DOHH2 (cell line): Measurements from ENCODE around the gene ANK2.

Experiments
- H3F3A ChIP-seq: fragments of 200-600 bp; sonication (generic), shearing (Covaris generic); 2 replicates; pipeline ENCODE4 v1.6.0; 2016; ENCODE audit warnings: antibody characterized with exemption, mild to moderate bottlenecking; ENCODE audit not compliant: control insufficient read depth, insufficient read depth
- H3K27ac ChIP-seq: fragments of 200-600 bp; sonication (generic); 2 replicates; pipeline ENCODE4 v1.5.1; 2014; ENCODE audit warnings: low read depth, mild to moderate bottlenecking, low read length, moderate library complexity
- H3K27me3 ChIP-seq: fragments of 200-600 bp; sonication (generic); 2 replicates; pipeline ENCODE4 v1.6.1; 2014; ENCODE audit warnings: mild to moderate bottlenecking, low read length, mixed read lengths; ENCODE audit not compliant: control insufficient read depth
- H3K36me3 ChIP-seq: fragments of 200-600 bp; sonication (generic); 2 replicates; pipeline ENCODE4 v1.6.1; 2014; ENCODE audit warnings: mild to moderate bottlenecking, low read length, moderate library complexity, mixed read lengths; ENCODE audit not compliant: control insufficient read depth
- H3K4me1 ChIP-seq: fragments of 200-600 bp; sonication (generic); 2 replicates; pipeline ENCODE4 v1.6.1; 2014; ENCODE audit warnings: mild to moderate bottlenecking, low read length, mixed read lengths; ENCODE audit not compliant: control insufficient read depth
- H3K4me2 ChIP-seq: fragments of 200-600 bp; sonication (generic); 2 replicates; pipeline ENCODE4 v1.6.0; 2014; ENCODE audit warnings: mild to moderate bottlenecking, low read length, moderate library complexity
- H3K4me3 ChIP-seq: fragments of 200-600 bp; sonication (generic); 2 replicates; pipeline ENCODE4 v1.5.1; 2014; ENCODE audit warnings: mild to moderate bottlenecking, low read length, mixed read lengths
- H3K79me2 ChIP-seq: fragments of 200-600 bp; sonication (generic); 2 replicates; pipeline ENCODE4 v1.6.1; 2014; ENCODE audit warnings: mild to moderate bottlenecking, low read length, mixed read lengths; ENCODE audit not compliant: control insufficient read depth
- H3K9me2 ChIP-seq: fragments of 200-600 bp; sonication (generic); replicated peaks from 2 replicates; pipeline ENCODE4 v1.6.1; 2014; ENCODE audit warnings: mild to moderate bottlenecking, low read length, mixed read lengths; ENCODE audit not compliant: control insufficient read depth
- H3K9me3 ChIP-seq: fragments of 200-600 bp; sonication (generic); 2 replicates; pipeline ENCODE4 v1.6.1; 2014; ENCODE audit warnings: antibody characterized with exemption, low read length, mixed read lengths; ENCODE audit not compliant: control insufficient read depth, insufficient read depth
- H4K20me1 ChIP-seq: fragments of 200-600 bp; sonication (generic); 2 replicates; pipeline ENCODE4 v1.6.0; 2014; ENCODE audit warnings: low read depth, mild to moderate bottlenecking, antibody characterized with exemption, low read length, moderate library complexity; ENCODE audit not compliant: control insufficient read depth, insufficient read depth
- CTCF ChIP-seq: fragments of 200-600 bp; sonication (generic); IDR thresholded peaks from one replicate; pipeline ENCODE4 v1.5.1; 2014; ENCODE audit warnings: antibody characterized with exemption, mild to moderate bottlenecking, low read depth, low read length; ENCODE audit not compliant: poor library complexity, severe bottlenecking
- EZH2phosphoT487 ChIP-seq: fragments of 200-600 bp; sonication (generic); IDR thresholded peaks from 2 replicates; pipeline ENCODE4 v1.6.1; 2017; ENCODE audit warnings: borderline replicate concordance, mild to moderate bottlenecking, antibody characterized with exemption, low read length, moderate library complexity, mixed read lengths

The ANK2 gene

GRCh38 chr4:113294908-113295307 lies 245.5 kb downstream of the ANK2 start:
- Histone ChIP-seq H3K79me2 (no peaks in the 10 kb centered on the region), H3K27me3 (peaks cover 3% of the 10 kb centered on the region; the same call in 1 of the 2 replicates), H3K9me3 (no peaks in the 10 kb centered on the region), H3K9me2 (no peaks in the 10 kb centered on the region), H3F3A (no peaks in the 10 kb centered on the region), H3K4me1 (no peaks in the 10 kb centered on the region), H3K36me3 (no peaks in the 10 kb centered on the region), H3K4me3 (no peak overlapping the region), H4K20me1 (no peaks in the 10 kb centered on the region), H3K27ac (no peak overlapping the region), H3K4me2 (no peak overlapping the region)
- no peak for TF ChIP-seq EZH2phosphoT487
- no peak for TF ChIP-seq CTCF

GRCh38 chr4:113300471-113300928 lies 251.0 kb downstream of the ANK2 start:
- TF ChIP-seq EZH2phosphoT487 = no peak
- no peak for TF ChIP-seq CTCF
- Histone ChIP-seq H3K4me2 (no peak overlapping the region), H4K20me1 (no peaks in the 10 kb centered on the region), H3K79me2 (no peaks in the 10 kb centered on the region), H3K9me3 (no peaks in the 10 kb centered on the region), H3F3A (no peaks in the 10 kb centered on the region), H3K36me3 (no peaks in the 10 kb centered on the region), H3K9me2 (no peaks in the 10 kb centered on the region), H3K27ac (no peak overlapping the region), H3K4me1 (no peaks in the 10 kb centered on the region), H3K27me3 (peaks cover 3% of the 10 kb centered on the region; the same call in 1 of the 2 replicates), H3K4me3 (no peak overlapping the region)

GRCh38 chr4:113302051-113302450 lies 252.6 kb downstream of the ANK2 start:
- no peaks in the 10 kb centered on the region for H3F3A ChIP-seq

More at GRCh38 chr4:113302051-113302450, 252.6 kb downstream of the ANK2 start:
- H3K4me1 ChIP-seq = no peaks in the 10 kb centered on the region
- H3K27ac ChIP-seq = no peak overlapping the region
- no peaks in the 10 kb centered on the region for H3K27me3 ChIP-seq
- H4K20me1 ChIP-seq = no peaks in the 10 kb centered on the region
- no peaks in the 10 kb centered on the region for H3K36me3 ChIP-seq
- no peaks in the 10 kb centered on the region for H3K9me3 ChIP-seq
- no peak overlapping the region for H3K4me3 ChIP-seq
- no peaks in the 10 kb centered on the region for H3K79me2 ChIP-seq
- H3K9me2 ChIP-seq = no peaks in the 10 kb centered on the region
- TF ChIP-seq EZH2phosphoT487 (no peak), CTCF (no peak)
- H3K4me2 ChIP-seq = no peak overlapping the region
